ENCODE measurements around the gene CCDC102A.
"Not testable (repeated sequence)": the region's sequence is repeated elsewhere in the genome, so short reads cannot be mapped to it uniquely, and the experiment has no call there.

The CCDC102A gene

GRCh38 chr16:57501492-57501891 is 34.9 kb downstream of the CCDC102A start:
- H3K4me3 ChIP-seq (ENCODE audit: low read depth, low read length), result no peak overlapping the region
- no peak for DNase-seq (ENCODE audit: low read depth)
- no peak for TF ChIP-seq CTCF (IDR thresholded peaks at IDR 0.05; ENCODE audit: low read depth, low read length, missing control alignments)

- H3K4me3 ChIP-seq (ENCODE audit: low read depth, low read length), result no peak overlapping the region
- no peak for TF ChIP-seq CTCF (IDR thresholded peaks at IDR 0.05; ENCODE audit: low read depth, low read length, missing control alignments)
- DNase-seq (ENCODE audit: low read depth), result no peak
These were observed 35.7 kb downstream of the CCDC102A start for GRCh38 chr16:57500578-57501111.

GRCh38 chr16:57499941-57500340 is 36.4 kb downstream of the CCDC102A start:
- not testable (repeated sequence) for DNase-seq (ENCODE audit: low read depth); H3K4me3 ChIP-seq (ENCODE audit: low read depth, low read length)

- H3K4me3 ChIP-seq (ENCODE audit: low read depth, low read length), result no peak overlapping the region
- DNase-seq (ENCODE audit: low read depth), result no peak
- TF ChIP-seq CTCF (IDR thresholded peaks at IDR 0.05; ENCODE audit: low read depth, low read length, missing control alignments), result no peak
These were observed 38.3 kb downstream of the CCDC102A start for GRCh38 chr16:57498031-57498430.

GRCh38 chr16:57497121-57497520 is 39.2 kb downstream of the CCDC102A start:
- no peak for TF ChIP-seq CTCF (IDR thresholded peaks at IDR 0.05; ENCODE audit: low read depth, low read length, missing control alignments)
- H3K4me3 ChIP-seq (ENCODE audit: low read depth, low read length), result no peak overlapping the region
- DNase-seq (ENCODE audit: low read depth), result no peak

GRCh38 chr16:57493767-57494166 is 42.6 kb downstream of the CCDC102A start:
- H3K4me3 ChIP-seq (ENCODE audit: low read depth, low read length), result no peak overlapping the region
- no peak for DNase-seq (ENCODE audit: low read depth)
- TF ChIP-seq CTCF (IDR thresholded peaks at IDR 0.05; ENCODE audit: low read depth, low read length, missing control alignments), result no peak

- no peak for DNase-seq (ENCODE audit: low read depth)
- H3K4me3 ChIP-seq (ENCODE audit: low read depth, low read length), result no peak overlapping the region
- no peak for TF ChIP-seq CTCF (IDR thresholded peaks at IDR 0.05; ENCODE audit: low read depth, low read length, missing control alignments)
These were observed 47.1 kb downstream of the CCDC102A start for GRCh38 chr16:57489229-57489628.

Measured in GM12864 (cell line).